ENCODE measurements around the gene SSR3.

SSR3 gene

GRCh38 chr3:156536524-156537316 lies 18.2 kb downstream of the SSR3 start:
- DNase-seq (ENCODE audit: low read depth): no peak

- no peak for DNase-seq (ENCODE audit: low read depth)
Measured at GRCh38 chr3:156535798-156536197, 19.1 kb downstream of the SSR3 start.

- no peak for DNase-seq (ENCODE audit: low read depth)
Measured at GRCh38 chr3:156535162-156535627, 19.7 kb downstream of the SSR3 start.

GRCh38 chr3:156533205-156533604 lies 21.7 kb downstream of the SSR3 start:
- no peak for DNase-seq (ENCODE audit: low read depth)

GRCh38 chr3:156532730-156533129 lies 22.2 kb downstream of the SSR3 start:
- no peak for DNase-seq (ENCODE audit: low read depth)

GRCh38 chr3:156530980-156531379 lies 23.9 kb downstream of the SSR3 start:
- no peak for DNase-seq (ENCODE audit: low read depth)

- no peak for DNase-seq (ENCODE audit: low read depth)
Measured at GRCh38 chr3:156527060-156527459, 27.9 kb downstream of the SSR3 start.

- no peak for DNase-seq (ENCODE audit: low read depth)
Measured at GRCh38 chr3:156525808-156526207, 29.1 kb downstream of the SSR3 start.

GRCh38 chr3:156522673-156523072 lies 32.2 kb downstream of the SSR3 start:
- DNase-seq (ENCODE audit: low read depth): no peak

- no peak for DNase-seq (ENCODE audit: low read depth)
Measured at GRCh38 chr3:156519758-156520162, 35.2 kb downstream of the SSR3 start.

GRCh38 chr3:156518726-156519125 lies 36.2 kb downstream of the SSR3 start:
- no peak for DNase-seq (ENCODE audit: low read depth)

GRCh38 chr3:156516961-156517360 lies 38.0 kb downstream of the SSR3 start:
- no peak for DNase-seq (ENCODE audit: low read depth)

GRCh38 chr3:156516284-156516683 lies 38.6 kb downstream of the SSR3 start:
- no peak for DNase-seq (ENCODE audit: low read depth)

GRCh38 chr3:156513619-156514018 lies 41.3 kb downstream of the SSR3 start:
- DNase-seq (ENCODE audit: low read depth): no peak

- DNase-seq (ENCODE audit: low read depth): no peak
Measured at GRCh38 chr3:156511987-156512677, 42.8 kb downstream of the SSR3 start.

GRCh38 chr3:156509189-156510174 lies 45.4 kb downstream of the SSR3 start:
- DNase-seq (ENCODE audit: low read depth): no peak

GRCh38 chr3:156507285-156507684 lies 47.6 kb downstream of the SSR3 start:
- no peak for DNase-seq (ENCODE audit: low read depth)

GRCh38 chr3:156498307-156498706 lies 56.6 kb downstream of the SSR3 start:
- DNase-seq (ENCODE audit: low read depth): no peak

- DNase-seq (ENCODE audit: low read depth): no peak
Measured at GRCh38 chr3:156497326-156497725, 57.6 kb downstream of the SSR3 start.

- no peak for DNase-seq (ENCODE audit: low read depth)
Measured at GRCh38 chr3:156495816-156496215, 59.1 kb downstream of the SSR3 start.

GRCh38 chr3:156493887-156494286 lies 61.0 kb downstream of the SSR3 start:
- DNase-seq (ENCODE audit: low read depth): no peak

GRCh38 chr3:156492801-156493261 lies 62.1 kb downstream of the SSR3 start:
- no peak for DNase-seq (ENCODE audit: low read depth)

Measured in T-helper 22 cell (primary cell).